BE2C (cell line): Measurements from ENCODE around the gene SYNDIG1.

Experiments used
- DNase-seq: peaks from one replicate; pipeline ENCODE4 v3.0.0-alpha.2; 2020
- H3K27me3 ChIP-seq: fragments of 250-450 bp; sonication (Bioruptor Pico); 2 replicates; pipeline ENCODE4 v1.5.1; 2020; ENCODE audit warnings: mild to moderate bottlenecking
- H3K36me3 ChIP-seq: fragments of 250-450 bp; sonication (Bioruptor Pico); 2 replicates; pipeline ENCODE4 v1.5.1; 2020; ENCODE audit warnings: mild to moderate bottlenecking
- H3K4me1 ChIP-seq: fragments of 250-450 bp; sonication (Bioruptor Pico); 2 replicates; pipeline ENCODE4 v1.5.1; 2020
- H3K4me3 ChIP-seq: 2 replicates; pipeline ENCODE4 v1.5.1; 2011; ENCODE audit warnings: low read depth, low read length
- H3K9me3 ChIP-seq: fragments of 250-450 bp; sonication (Bioruptor Pico); 2 replicates; pipeline ENCODE4 v1.5.1; 2020
- TF ChIP-seq, protein P1 (sequence below): IDR thresholded peaks from 2 replicates; pipeline ENCODE4 v1.5.1; 2012; ENCODE audit warnings: mild to moderate bottlenecking, low read depth, low read length

The SYNDIG1 gene

GRCh38 chr20:24699321-24700165 lies 230.1 kb downstream of the SYNDIG1 start:
- no peak overlapping the region for H3K4me3 ChIP-seq

GRCh38 chr20:24700166-24700860 lies 230.9 kb downstream of the SYNDIG1 start:
- no peaks in the 10 kb centered on the region for H3K27me3 ChIP-seq
- H3K4me3 ChIP-seq = no peak overlapping the region
- TF ChIP-seq, protein P1, sequence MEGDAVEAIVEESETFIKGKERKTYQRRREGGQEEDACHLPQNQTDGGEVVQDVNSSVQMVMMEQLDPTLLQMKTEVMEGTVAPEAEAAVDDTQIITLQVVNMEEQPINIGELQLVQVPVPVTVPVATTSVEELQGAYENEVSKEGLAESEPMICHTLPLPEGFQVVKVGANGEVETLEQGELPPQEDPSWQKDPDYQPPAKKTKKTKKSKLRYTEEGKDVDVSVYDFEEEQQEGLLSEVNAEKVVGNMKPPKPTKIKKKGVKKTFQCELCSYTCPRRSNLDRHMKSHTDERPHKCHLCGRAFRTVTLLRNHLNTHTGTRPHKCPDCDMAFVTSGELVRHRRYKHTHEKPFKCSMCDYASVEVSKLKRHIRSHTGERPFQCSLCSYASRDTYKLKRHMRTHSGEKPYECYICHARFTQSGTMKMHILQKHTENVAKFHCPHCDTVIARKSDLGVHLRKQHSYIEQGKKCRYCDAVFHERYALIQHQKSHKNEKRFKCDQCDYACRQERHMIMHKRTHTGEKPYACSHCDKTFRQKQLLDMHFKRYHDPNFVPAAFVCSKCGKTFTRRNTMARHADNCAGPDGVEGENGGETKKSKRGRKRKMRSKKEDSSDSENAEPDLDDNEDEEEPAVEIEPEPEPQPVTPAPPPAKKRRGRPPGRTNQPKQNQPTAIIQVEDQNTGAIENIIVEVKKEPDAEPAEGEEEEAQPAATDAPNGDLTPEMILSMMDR = no peak
- no peaks in the 10 kb centered on the region for H3K4me1 ChIP-seq
- no peak for DNase-seq
- no peaks in the 10 kb centered on the region for H3K9me3 ChIP-seq
- H3K36me3 ChIP-seq = no peaks in the 10 kb centered on the region

More at GRCh38 chr20:24699321-24700165, 230.1 kb downstream of the SYNDIG1 start:
- Histone ChIP-seq H3K27me3 (no peaks in the 10 kb centered on the region), H3K36me3 (no peaks in the 10 kb centered on the region), H3K9me3 (no peaks in the 10 kb centered on the region), H3K4me1 (no peaks in the 10 kb centered on the region)
- DNase-seq = no peak
- TF ChIP-seq, protein P1 = no peak

- Histone ChIP-seq H3K36me3 (no peaks in the 10 kb centered on the region), H3K4me3 (no peak overlapping the region), H3K27me3 (no peaks in the 10 kb centered on the region), H3K4me1 (no peaks in the 10 kb centered on the region), H3K9me3 (no peaks in the 10 kb centered on the region)
- TF ChIP-seq, protein P1 = no peak
- DNase-seq = no peak
These were observed 231.6 kb downstream of the SYNDIG1 start for GRCh38 chr20:24701027-24701426.

- no peak for DNase-seq
- Histone ChIP-seq H3K27me3 (no peaks in the 10 kb centered on the region), H3K4me3 (no peak overlapping the region), H3K9me3 (no peaks in the 10 kb centered on the region), H3K36me3 (no peaks in the 10 kb centered on the region), H3K4me1 (no peaks in the 10 kb centered on the region)
- TF ChIP-seq, protein P1 = no peak
These were observed 232.2 kb downstream of the SYNDIG1 start for GRCh38 chr20:24701668-24702067.

DNA sequence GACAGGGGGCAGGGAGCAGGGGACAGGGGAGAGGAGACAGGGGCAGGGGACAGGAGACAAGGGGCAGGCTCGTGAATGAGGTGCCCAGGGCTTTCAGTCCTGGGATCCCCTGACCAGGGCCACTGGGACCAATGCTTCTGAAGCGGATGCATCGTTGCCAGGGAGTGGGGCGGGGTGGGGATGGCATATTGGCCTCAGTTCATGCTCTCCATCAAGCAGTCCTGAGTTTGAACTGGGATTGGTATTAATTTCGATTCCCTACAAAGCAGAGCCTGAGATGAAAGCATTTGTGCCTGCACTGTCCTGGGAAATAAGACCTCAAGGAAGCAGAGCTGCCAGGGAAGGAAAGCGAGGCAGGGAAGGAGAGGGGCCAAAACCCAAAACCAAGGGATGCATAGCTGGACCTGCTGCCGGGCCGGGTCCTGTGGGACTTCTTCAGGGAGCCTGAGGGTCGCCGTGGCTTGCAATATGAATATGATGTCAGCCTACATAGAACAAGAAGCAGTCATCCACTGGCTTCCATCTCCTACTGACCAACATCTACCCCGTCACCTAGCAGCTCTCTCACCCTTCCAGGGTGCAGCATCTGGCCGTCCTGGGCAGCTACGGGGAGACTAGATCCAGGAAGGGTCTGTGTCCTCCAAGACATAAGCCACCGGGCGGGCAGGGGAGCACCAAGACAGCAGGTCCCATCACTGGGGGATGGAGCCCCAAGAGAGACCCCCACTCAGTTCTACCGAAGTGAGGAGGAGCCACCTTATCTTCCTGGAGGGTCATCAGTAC lies 233.3 kb downstream of the SYNDIG1 start:
- no peaks in the 10 kb centered on the region for H3K27me3 ChIP-seq
- H3K9me3 ChIP-seq = no peaks in the 10 kb centered on the region
- no peaks in the 10 kb centered on the region for H3K36me3 ChIP-seq
- no peak for DNase-seq
- no peak overlapping the region for H3K4me3 ChIP-seq
- TF ChIP-seq, protein P1 = no peak
- H3K4me1 ChIP-seq = no peaks in the 10 kb centered on the region
